Activated CD8-positive, alpha-beta T cell treated with anti-CD3 and anti-CD28 coated beads for 36 hours (primary cell): ENCODE measurements around the gene CHRNG. TPM values are rescaled to one million over a fixed set of nuclear protein-coding genes. Genes with fewer than 3 reads are reported as not detected.

ENCODE experiments used
- total RNA-seq, 2 experiments: library from RNA; stranded (reverse); gene quantifications; one replicate each; pipeline ENCODE4 v1.2.3, GENCODE V29; 2021

The CHRNG gene
- total RNA-seq, 2 experiments from 2014 or later: not detected

Other genes with a start within 250 kb of the CHRNG start
- not detected for gene ALPP, start 160.9 kb upstream of the CHRNG start, total RNA-seq
- gene ALPG, start 132.8 kb upstream of the CHRNG start, total RNA-seq: not detected
- gene ALPI, start 83.5 kb upstream of the CHRNG start, total RNA-seq: not detected
- gene ECEL1, start 51.9 kb upstream of the CHRNG start, total RNA-seq: under 1 TPM; 0.56 to 0.72 TPM
- not detected for gene PRSS56, start 19.3 kb upstream of the CHRNG start, total RNA-seq
- not detected for gene CHRND, start 13.5 kb upstream of the CHRNG start, total RNA-seq
- 1 to 10 TPM; 8.3 to 8.7 TPM for gene TIGD1, start 10.9 kb downstream of the CHRNG start, total RNA-seq
- gene EIF4E2, start 11.0 kb downstream of the CHRNG start, total RNA-seq: 10 to 100 TPM; 49.2 to 50.4 TPM
- 1 to 10 TPM in 1 of 2 experiments, under 1 TPM in 1; 0.70 to 1.2 TPM for gene EFHD1, start 93.9 kb downstream of the CHRNG start, total RNA-seq
- gene GIGYF2, start 157.6 kb downstream of the CHRNG start, total RNA-seq: 10 to 100 TPM; 49.7 to 52.5 TPM
- not detected for gene KCNJ13, start 236.9 kb downstream of the CHRNG start, total RNA-seq